ENCODE measurements around the gene GPC3.
"Not testable (repeated sequence)": the region's sequence is repeated elsewhere in the genome, so short reads cannot be mapped to it uniquely, and the experiment has no call there.

The GPC3 gene

DNA sequence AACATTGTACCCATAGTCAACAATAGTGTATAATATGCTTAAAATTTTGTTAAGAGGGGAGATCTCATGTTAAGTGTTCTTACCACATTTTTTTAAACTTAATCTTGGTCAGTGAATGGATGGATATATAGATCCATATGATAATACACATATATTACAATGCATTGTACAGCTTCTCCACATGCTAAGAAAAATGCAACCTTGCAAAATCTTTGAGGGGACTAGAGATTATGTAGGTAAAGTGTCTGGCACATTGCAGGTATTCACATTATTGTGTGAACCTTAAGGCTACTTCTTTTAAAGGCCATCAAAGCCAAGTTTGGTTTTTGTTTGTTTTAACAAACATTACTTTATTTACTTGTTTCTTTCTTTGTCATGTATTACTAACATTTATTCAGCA lies 10.4 kb upstream of the GPC3 start:
- no peak for DNase-seq (ENCODE audit: low read depth)

GRCh38 chrX:133994576-133994975 lies 9.2 kb upstream of the GPC3 start:
- DNase-seq (ENCODE audit: low read depth), result no peak

DNA sequence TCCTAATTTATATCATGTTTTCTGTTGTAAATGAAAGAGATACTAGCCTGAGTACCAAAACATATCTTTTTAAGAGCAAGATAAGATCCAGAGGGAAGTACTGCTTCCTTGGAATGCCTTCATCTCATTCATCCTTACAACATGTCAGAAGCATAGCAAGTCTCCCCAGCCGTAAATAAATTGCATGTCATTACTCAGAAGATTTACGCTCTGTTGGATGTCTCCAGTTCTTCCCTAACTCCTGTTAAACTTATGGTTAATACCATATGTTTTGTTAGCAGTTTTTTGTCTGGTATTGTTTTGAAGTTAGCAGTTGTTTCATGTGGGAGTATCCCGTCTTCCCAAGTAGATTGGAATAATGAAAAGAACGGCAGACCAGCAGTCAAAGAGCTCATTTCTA lies 7.5 kb upstream of the GPC3 start:
- no peak for DNase-seq (ENCODE audit: low read depth)

- no peak for DNase-seq (ENCODE audit: low read depth)
These were observed 6.4 kb upstream of the GPC3 start for GRCh38 chrX:133991814-133992213.

GRCh38 chrX:133991057-133991456 lies 5.7 kb upstream of the GPC3 start:
- DNase-seq (ENCODE audit: low read depth), result not testable (repeated sequence)

DNA sequence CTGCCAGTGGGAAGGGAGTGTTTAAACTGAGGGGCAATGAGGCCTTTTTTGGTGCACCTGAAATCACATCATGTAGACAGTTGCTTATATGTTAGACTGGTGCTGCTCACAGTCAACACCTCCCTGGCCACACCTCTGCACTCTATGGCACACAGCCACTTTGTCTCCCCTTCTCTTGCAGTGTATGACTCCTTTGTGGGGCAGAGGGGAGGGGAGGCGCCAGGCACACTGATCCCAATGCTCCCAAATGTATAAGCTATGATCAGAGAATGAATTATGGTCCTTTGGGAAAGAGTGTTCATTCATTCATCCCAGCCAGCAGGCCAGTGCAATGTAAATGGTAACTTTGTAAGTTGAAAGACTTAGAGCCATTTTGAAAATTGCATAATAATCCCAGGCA lies 4.6 kb upstream of the GPC3 start:
- DNase-seq (ENCODE audit: low read depth), result no peak

DNA sequence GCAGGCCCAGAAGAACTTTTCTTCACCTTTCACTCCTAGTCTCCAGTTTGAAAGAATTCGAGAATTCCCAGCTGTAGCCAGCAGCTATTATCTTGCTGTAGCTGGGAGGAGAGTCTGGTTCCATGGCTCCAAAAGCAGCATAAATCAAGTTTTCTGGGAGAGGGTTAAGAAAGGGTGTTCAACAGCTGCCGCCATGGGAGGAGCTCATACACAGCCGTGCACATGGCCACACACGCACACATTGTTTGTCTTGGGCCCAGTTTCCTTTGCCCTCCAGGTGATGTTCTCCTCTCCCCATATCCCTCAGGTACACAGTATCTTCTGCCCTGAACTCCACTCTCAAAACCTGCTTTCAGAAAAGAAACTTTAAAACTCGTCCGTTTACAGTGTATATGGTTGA lies 4.1 kb upstream of the GPC3 start:
- DNase-seq (ENCODE audit: low read depth), result no peak

GRCh38 chrX:133988010-133988409 lies 2.6 kb upstream of the GPC3 start:
- no peak for DNase-seq (ENCODE audit: low read depth)

GRCh38 chrX:133987188-133987587 lies 1.8 kb upstream of the GPC3 start:
- DNase-seq (ENCODE audit: low read depth), result no peak

DNA sequence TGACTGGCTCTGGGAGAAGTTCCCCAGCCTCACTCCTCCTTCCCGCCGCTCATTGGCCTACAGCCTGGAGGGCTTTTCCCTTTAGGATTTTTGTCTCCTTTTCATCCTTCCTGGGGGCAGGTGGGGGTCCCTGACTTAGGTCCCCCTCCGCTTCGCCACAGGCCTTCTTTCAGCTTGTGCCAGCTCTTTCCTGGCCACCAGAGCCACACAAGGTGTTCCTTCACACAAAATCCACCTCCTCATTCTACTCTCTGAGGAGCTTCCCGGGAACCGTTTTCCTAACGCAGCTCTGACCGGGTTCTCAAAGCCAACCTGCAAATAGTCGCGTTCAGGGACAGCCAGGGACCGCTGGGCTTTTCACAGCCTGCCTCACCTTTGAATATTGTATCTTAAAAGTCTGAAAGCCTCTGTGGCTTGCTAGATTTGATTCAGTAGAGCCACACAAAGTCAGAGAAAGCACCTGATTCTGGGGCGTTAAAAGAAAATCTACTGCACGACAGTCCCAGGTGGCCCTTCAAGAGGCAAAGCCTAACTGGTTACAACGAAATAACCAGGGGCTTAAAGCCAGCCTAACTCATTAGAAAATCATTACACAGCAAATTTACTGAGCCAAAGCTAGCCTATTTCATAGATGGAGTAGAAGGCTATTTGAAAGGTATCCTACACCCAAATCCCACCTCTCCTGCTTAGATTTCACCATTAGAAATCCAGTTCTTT lies 731 bp upstream of the GPC3 start:
- DNase-seq (ENCODE audit: low read depth), result no peak

GRCh38 chrX:133984857-133985163 lies 584 bp downstream of the GPC3 start:
- DNase-seq (ENCODE audit: low read depth), result no peak

DNA sequence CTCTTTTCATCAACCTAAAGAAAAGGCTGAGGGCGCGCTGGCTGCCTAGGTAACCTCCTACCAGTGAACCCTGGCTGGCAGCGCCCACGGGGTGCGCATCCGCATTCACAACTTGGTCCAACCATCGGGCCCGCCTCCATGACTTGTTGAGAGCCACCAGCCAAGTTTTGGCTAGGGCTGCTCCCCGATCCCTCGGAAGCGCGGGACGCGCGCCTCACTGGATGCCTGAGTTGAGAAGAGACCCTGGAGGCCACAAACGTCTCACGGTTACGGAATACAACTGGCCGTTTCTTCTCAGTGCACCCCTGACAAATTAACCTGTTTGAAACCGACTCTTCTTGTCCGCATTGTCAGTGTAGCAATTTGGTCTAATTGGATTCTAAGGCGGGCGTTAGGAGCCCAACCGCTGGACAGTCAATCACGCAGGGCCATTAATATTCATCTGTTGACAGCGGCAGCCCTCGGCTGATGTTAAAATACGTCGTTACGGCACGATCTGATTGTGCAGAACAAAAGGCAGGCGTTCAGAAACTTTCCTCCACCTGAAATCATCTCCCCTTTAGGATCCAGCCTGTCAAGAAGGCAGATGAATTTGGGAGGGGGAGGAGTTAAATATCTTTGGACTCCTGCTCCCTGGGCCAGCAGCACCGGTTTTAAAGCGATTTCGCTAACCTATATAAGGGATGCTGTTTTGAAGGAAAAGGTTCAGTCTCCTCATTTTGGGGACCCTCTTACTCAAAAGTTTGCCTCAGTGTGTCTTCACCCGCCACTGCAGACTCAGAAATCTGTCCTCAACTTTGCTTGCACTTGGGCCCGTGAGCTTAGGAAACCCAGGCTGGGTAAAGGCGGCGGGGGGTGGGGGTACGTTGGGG lies 1.2 kb downstream of the GPC3 start:
- DNase-seq (ENCODE audit: low read depth), result no peak

GRCh38 chrX:133983256-133983973 lies 2.0 kb downstream of the GPC3 start:
- DNase-seq (ENCODE audit: low read depth), result no peak

DNA sequence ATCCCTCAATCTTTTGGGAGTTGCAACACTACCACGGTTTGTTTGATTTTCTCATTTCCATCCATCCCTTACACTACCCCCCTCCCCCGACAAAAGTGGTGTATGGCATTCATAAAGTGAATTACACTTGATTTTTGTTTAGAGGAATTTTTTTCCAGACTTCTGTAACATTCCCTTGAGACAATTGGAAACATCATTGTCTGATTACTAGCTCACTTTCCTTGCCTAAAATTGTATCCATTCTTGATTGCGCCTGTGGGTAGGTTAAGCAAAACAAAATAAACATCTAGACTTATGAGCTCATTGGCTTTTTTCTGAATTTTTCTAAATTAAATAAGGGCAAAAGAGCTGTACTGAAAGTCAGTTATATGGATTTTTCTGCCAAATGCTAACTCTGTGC lies 3.5 kb downstream of the GPC3 start:
- DNase-seq (ENCODE audit: low read depth), result no peak

DNA sequence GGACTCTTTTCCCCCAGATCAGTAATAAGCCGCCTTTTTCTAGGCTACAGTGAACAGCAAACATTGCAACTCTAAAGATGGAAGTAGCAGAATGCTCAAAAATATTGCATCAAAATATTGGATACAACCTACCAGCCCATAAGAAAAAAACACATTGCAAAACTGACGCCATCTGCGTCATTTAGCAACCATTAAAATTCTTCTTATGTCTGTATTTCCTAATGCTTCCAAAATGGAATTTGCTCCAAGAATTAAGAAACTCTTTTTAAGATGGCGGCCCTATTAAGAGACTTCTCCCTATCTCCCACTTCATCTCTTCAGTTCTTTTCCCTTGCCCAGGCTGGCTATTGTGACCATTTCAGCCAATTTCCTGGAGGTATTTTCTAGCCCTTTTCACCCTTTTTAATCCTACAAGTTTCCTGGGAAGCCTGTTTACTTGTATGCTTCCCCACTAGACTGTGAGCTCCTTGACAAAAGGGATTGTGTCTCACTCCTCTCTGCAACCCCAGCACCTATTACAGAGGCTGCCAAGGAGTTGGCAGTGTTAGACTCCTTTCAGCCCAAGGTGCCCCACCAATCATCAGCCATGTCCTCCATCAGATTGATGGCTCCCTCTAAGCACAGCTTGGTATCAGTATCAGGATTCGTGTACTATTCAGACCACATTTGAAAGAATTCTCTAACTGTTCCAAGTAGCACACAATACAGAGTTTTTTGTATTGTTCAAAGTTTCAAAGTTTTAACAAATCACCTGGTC lies 4.4 kb downstream of the GPC3 start:
- DNase-seq (ENCODE audit: low read depth), result no peak

DNA sequence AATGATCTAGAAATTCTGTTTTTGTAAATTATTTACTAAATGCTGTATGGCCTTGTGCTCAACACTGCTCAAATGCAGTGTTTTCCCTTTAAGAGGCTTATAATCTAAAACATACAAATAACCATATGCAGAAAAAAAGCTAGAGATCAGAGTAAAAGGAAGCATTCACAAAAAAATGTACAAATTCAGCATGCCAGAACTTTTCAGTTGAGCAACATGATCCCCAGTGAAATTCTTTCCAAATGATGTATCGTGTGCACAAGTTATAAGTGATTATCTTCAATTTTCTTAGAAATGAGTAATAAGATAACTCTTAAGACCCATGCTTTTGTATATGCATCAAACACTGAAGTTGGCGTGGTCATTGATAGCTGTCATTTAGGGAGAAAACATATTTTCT lies 5.0 kb downstream of the GPC3 start:
- no peak for DNase-seq (ENCODE audit: low read depth)

DNA sequence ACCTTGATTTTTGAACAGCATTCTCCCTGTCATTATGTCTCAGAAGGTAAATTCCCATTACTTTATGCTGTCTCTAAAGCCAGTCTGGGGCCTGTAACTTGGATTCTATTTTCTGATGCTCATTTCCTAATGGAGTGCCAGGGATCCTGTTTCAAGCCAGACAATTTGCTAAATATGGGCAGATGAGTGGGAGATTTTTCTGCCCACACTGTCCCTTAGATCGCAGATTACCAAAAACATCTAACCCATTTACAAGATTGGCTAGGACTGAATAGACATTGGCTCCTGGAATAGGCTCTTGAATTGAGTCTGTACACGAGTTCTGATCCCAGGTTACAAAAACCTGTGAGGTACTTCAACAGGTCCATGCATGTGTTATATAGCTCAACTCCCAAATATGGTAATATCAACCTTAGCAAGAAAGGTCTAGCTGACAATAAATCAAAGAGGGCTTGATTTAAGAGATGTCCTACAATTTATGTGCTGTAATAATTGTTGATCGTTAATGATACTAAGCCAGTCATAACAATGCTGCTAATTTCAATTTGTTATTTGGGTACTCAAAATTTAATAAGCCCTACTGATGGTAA lies 5.7 kb downstream of the GPC3 start:
- no peak for DNase-seq (ENCODE audit: low read depth)

- no peak for DNase-seq (ENCODE audit: low read depth)
These were observed 11.7 kb downstream of the GPC3 start for GRCh38 chrX:133973704-133974103.

- DNase-seq (ENCODE audit: low read depth), result no peak
These were observed 12.5 kb downstream of the GPC3 start for GRCh38 chrX:133972916-133973315.

GRCh38 chrX:133971586-133971985 lies 13.8 kb downstream of the GPC3 start:
- no peak for DNase-seq (ENCODE audit: low read depth)

- DNase-seq (ENCODE audit: low read depth), result no peak
These were observed 15.3 kb downstream of the GPC3 start for GRCh38 chrX:133970076-133970475.

GRCh38 chrX:133969191-133969590 lies 16.2 kb downstream of the GPC3 start:
- no peak for DNase-seq (ENCODE audit: low read depth)
